SK-N-MC (cell line): ENCODE measurements around the gene PHOX2B.
A peak's percentile ranks its signal among the peaks of the same experiment; 100 is the strongest.
"Not testable (repeated sequence)": the region's sequence is repeated elsewhere in the genome, so short reads cannot be mapped to it uniquely, and the experiment has no call there.

Source experiments
- DNase-seq: peaks from one replicate; pipeline ENCODE4 v3.0.0-alpha.2; 2011; ENCODE audit warnings: low read depth, low spot score
- H3K27ac ChIP-seq: fragments of 200-600 bp; sonication (generic); 2 replicates; pipeline ENCODE4 v1.5.1; 2016; ENCODE audit warnings: mixed run types
- H3K36me3 ChIP-seq: fragments of 200-600 bp; sonication (generic); 2 replicates; pipeline ENCODE4 v1.6.1; 2017; ENCODE audit warnings: antibody characterized with exemption, low read length, mixed read lengths; ENCODE audit not compliant: insufficient read depth
- H3K4me3 ChIP-seq: fragments of 200-600 bp; sonication (generic); 2 replicates; pipeline ENCODE4 v1.5.1; 2016
- H3K9ac ChIP-seq: fragments of 200-600 bp; sonication (generic); 2 replicates; pipeline ENCODE4 v1.8.0; 2017; ENCODE audit warnings: mixed run types, mixed read lengths; ENCODE audit not compliant: insufficient read length
- H3K9me3 ChIP-seq: fragments of 200-600 bp; sonication (generic); 2 replicates; pipeline ENCODE4 v1.6.1; 2017; ENCODE audit warnings: low read depth, mild to moderate bottlenecking, antibody characterized with exemption, low read length, moderate library complexity, mixed read lengths
- EZH2 ChIP-seq: fragments of 200-600 bp; sonication (generic); IDR thresholded peaks from one replicate; pipeline ENCODE4 v1.6.1; 2017; ENCODE audit warnings: antibody characterized with exemption
- FOXP2 ChIP-seq: optimal IDR thresholded peaks from 2 replicates; pipeline ENCODE3; 2011; ENCODE audit warnings: mild to moderate bottlenecking, moderate library complexity; ENCODE audit not compliant: insufficient read depth; ENCODE audit errors: extremely low read length, control extremely low read depth
- POLR2AphosphoS5 ChIP-seq: IDR thresholded peaks from 2 replicates; pipeline ENCODE4 v1.6.1; 2012; ENCODE audit warnings: mild to moderate bottlenecking, low read depth, low read length, borderline replicate concordance

The PHOX2B gene

DNA sequence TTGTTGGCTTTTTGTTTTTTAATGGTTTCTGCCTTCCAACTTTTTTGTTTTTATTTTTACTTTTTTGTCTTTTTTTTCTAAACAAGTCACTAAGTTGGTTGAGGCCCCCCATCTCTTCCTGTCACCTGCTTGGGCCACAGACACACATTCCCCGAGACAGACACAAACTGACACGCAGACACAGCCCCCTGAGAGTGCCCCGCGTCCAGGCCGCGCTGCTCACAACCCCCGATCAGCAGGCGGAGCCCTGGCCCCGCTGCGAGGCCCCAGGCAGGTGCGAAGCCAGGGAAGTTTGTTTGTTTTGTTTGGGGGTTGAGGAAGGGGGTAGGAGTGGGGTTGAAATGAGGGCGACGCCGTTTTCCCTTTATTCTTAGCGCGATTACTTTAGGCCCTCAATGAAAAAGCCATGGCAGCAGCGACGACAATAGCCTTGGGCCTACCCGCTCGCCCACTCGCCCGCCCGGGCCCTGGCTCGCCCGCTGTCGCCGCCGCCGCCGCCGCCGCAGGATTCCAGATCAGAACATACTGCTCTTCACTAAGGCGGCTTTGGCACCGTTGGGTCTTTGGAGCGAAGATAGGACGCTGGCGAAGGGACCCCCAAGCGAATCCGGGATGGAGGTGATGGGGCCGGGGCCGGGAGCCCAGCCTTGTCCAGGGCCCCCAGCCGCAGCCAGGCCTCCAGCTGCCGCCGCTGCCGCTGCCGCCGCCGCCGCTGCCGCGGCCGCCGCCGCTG lies 3.1 kb downstream of the PHOX2B start:
- Histone ChIP-seq H3K9me3 (no peaks in the 10 kb centered on the region), H3K9ac (no peak overlapping the region), H3K27ac (no peak overlapping the region), H3K4me3 (no peak overlapping the region), H3K36me3 (no peaks in the 10 kb centered on the region)
- TF ChIP-seq EZH2 (no peak), FOXP2 (no peak), POLR2AphosphoS5 (no peak)
- no peak for DNase-seq

- Histone ChIP-seq H3K36me3 (no peaks in the 10 kb centered on the region), H3K9ac (no peak overlapping the region), H3K4me3 (0 out of 2 replicates have a peak overlapping the region, but pooled peaks have one; percentile 16), H3K27ac (no peak overlapping the region), H3K9me3 (no peaks in the 10 kb centered on the region)
- TF ChIP-seq POLR2AphosphoS5 (no peak), EZH2 (peak; percentile 58), FOXP2 (no peak)
- DNase-seq: no peak
These were observed 3.8 kb downstream of the PHOX2B start for GRCh38 chr4:41744572-41745291.

- Histone ChIP-seq H3K9ac (no peak overlapping the region), H3K36me3 (no peaks in the 10 kb centered on the region), H3K27ac (no peak overlapping the region), H3K4me3 (no peak overlapping the region), H3K9me3 (no peaks in the 10 kb centered on the region)
- no peak for TF ChIP-seq FOXP2
- no peak for TF ChIP-seq EZH2
- no peak for TF ChIP-seq POLR2AphosphoS5
- no peak for DNase-seq
These were observed 7.2 kb downstream of the PHOX2B start for GRCh38 chr4:41741354-41741753.

- H3K27ac ChIP-seq, H3K9me3 ChIP-seq, H3K9ac ChIP-seq, H3K4me3 ChIP-seq, H3K36me3 ChIP-seq, DNase-seq: not testable (repeated sequence)
These were observed 11.0 kb downstream of the PHOX2B start for GRCh38 chr4:41737491-41737890.

DNA sequence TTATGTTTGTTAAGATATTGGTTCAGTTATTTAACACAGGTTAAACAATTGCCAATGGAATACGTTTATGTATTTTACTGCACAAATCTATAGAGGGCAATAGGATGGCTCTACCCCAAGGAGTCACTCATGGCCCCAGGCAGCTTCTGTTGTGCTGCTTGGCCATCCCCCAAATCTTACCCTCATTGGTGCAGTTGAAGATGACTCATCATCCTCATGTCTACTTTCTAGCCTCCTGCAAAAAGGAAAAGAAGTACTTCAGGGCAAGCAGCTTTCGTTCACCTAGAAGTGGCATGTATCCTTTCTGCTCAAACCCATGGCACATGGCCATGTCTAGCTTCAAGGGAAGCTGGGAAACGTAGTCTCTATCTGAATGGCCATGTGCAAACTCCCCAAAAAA lies 14.2 kb downstream of the PHOX2B start:
- no peaks in the 10 kb centered on the region for H3K9me3 ChIP-seq

DNA sequence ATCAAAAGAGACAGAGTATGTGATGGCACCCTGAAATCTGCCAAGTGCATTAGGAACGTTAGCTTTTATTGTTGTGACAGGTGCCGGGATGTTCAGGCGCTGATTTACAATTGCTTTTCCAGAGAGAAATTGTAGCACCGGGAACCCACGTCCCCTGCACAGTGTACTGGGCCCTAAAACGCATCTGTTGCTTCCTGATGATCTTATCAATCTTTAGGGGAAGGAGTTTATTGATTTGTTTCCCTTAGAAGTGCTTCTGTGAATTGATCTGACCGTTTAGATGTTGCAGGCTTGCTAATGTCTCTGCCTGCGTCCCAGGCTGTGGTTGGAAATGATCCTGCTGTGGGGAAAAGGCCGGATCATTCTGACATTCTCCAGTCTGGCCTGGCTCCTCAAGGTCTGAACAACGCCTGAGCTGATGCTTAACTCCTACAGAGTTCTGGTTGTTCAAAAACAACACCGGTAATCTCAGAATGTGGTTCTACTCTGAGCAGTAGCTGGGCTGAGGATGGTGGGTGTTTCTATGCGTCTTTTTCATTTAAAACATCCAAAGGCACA lies 16.9 kb downstream of the PHOX2B start:
- no peak for TF ChIP-seq POLR2AphosphoS5
- TF ChIP-seq FOXP2: no peak
- no peak for TF ChIP-seq EZH2
- Histone ChIP-seq H3K27ac (no peak overlapping the region), H3K9me3 (no peaks in the 10 kb centered on the region), H3K4me3 (no peak overlapping the region), H3K36me3 (no peaks in the 10 kb centered on the region), H3K9ac (no peak overlapping the region)
- no peak for DNase-seq

More for the DNA sequence above, 14.2 kb downstream of the PHOX2B start:
- no peaks in the 10 kb centered on the region for H3K36me3 ChIP-seq
- TF ChIP-seq EZH2 (no peak), FOXP2 (no peak), POLR2AphosphoS5 (no peak)
- DNase-seq: no peak
- H3K27ac ChIP-seq: no peak overlapping the region
- H3K4me3 ChIP-seq: no peak overlapping the region
- H3K9ac ChIP-seq: no peak overlapping the region

- H3K9ac ChIP-seq: no peak overlapping the region
- no peak for DNase-seq
- no peak for TF ChIP-seq EZH2
- no peak for TF ChIP-seq POLR2AphosphoS5
- TF ChIP-seq FOXP2: no peak
- H3K27ac ChIP-seq: no peak overlapping the region
- H3K9me3 ChIP-seq: no peaks in the 10 kb centered on the region
- no peaks in the 10 kb centered on the region for H3K36me3 ChIP-seq
- H3K4me3 ChIP-seq: no peak overlapping the region
These were observed 20.0 kb downstream of the PHOX2B start for GRCh38 chr4:41728573-41728913.

- Histone ChIP-seq H3K4me3 (no peak overlapping the region), H3K9ac (no peak overlapping the region), H3K9me3 (no peaks in the 10 kb centered on the region), H3K36me3 (no peaks in the 10 kb centered on the region), H3K27ac (no peak overlapping the region)
- no peak for TF ChIP-seq EZH2
- no peak for TF ChIP-seq FOXP2
- DNase-seq: no peak
These were observed 20.5 kb downstream of the PHOX2B start for GRCh38 chr4:41727861-41728572.
